A673 (cell line): ENCODE data around the gene PAN2. TPM values are rescaled to one million over a fixed set of nuclear protein-coding genes. Genes with fewer than 3 reads are reported as not detected.

Experiments used
- BruUV-seq: library from RNA; stranded (reverse); fragments of 400-500 nt; replicated peaks from 2 replicates; lab custom pipeline; 2021; lab: Mats Ljungman, UMichigan
- CTCF ChIA-PET: fragments of 300-600 bp; sonication (Branson Sonifier 250); formaldehyde crosslinking; loops from one replicate; lab custom pipeline; 2022; ENCODE audit warnings: antibody characterized with exemption; lab: Charles Lee
- POLR2A ChIA-PET: fragments of 300-600 bp; sonication (Branson Sonifier 250); formaldehyde crosslinking; loops from one replicate; lab custom pipeline; 2022; ENCODE audit warnings: antibody characterized with exemption; ENCODE audit not compliant: low non-redundant PET; lab: Charles Lee
- DNase-seq: peaks from one replicate; pipeline ENCODE4 v3.0.0-alpha.2; 2015; ENCODE audit warnings: low spot score
- H3K27ac ChIP-seq: fragments of 200-600 bp; sonication (generic); 2 replicates; pipeline ENCODE4 v1.5.1; 2016; ENCODE audit warnings: mixed run types, low read depth, mild to moderate bottlenecking, mixed read lengths, antibody characterized with exemption, low read length; ENCODE audit not compliant: poor library complexity, severe bottlenecking
- H3K27me3 ChIP-seq: fragments of 200-600 bp; sonication (generic); replicated peaks from 2 replicates; pipeline ENCODE4 v1.6.1; 2017; ENCODE audit warnings: mixed run types, low read depth, mild to moderate bottlenecking, mixed read lengths, antibody characterized with exemption, low read length; ENCODE audit not compliant: insufficient read depth, poor library complexity
- H3K36me3 ChIP-seq: fragments of 200-600 bp; sonication (generic); 2 replicates; pipeline ENCODE4 v1.6.1; 2016; ENCODE audit warnings: mixed run types, mild to moderate bottlenecking, mixed read lengths, antibody characterized with exemption, low read length; ENCODE audit not compliant: insufficient read depth, poor library complexity, severe bottlenecking
- H3K4me1 ChIP-seq: fragments of 200-600 bp; sonication (generic); 2 replicates; pipeline ENCODE4 v1.6.1; 2017; ENCODE audit warnings: mixed run types, mild to moderate bottlenecking, mixed read lengths, antibody characterized with exemption, low read length; ENCODE audit not compliant: insufficient read depth, poor library complexity, severe bottlenecking
- H3K4me3 ChIP-seq: fragments of 200-600 bp; sonication (generic); 2 replicates; pipeline ENCODE4 v1.5.1; 2016; ENCODE audit warnings: low read depth, mixed run types, mild to moderate bottlenecking, mixed read lengths, low read length; ENCODE audit not compliant: poor library complexity, severe bottlenecking
- H3K9me3 ChIP-seq: fragments of 200-600 bp; sonication (generic); 2 replicates; pipeline ENCODE4 v1.6.1; 2016; ENCODE audit warnings: mixed run types, low read depth, mild to moderate bottlenecking, mixed read lengths, antibody characterized with exemption, low read length; ENCODE audit not compliant: poor library complexity, severe bottlenecking
- EZH2 ChIP-seq: fragments of 200-600 bp; sonication (generic); IDR thresholded peaks from 2 replicates; pipeline ENCODE4 v1.6.1; 2017; ENCODE audit warnings: borderline replicate concordance, low read depth, mild to moderate bottlenecking, mixed read lengths, antibody characterized with exemption, low read length; ENCODE audit not compliant: poor library complexity, severe bottlenecking
- intact Hi-C: fragments of 100-400 bp; cut with micrococcal nuclease; formaldehyde crosslinking; loops from one replicate; pipeline ENCODE4 v1.10.0; 2022; ENCODE audit not compliant: unreplicated experiment
- total RNA-seq: library from RNA; stranded (reverse); gene quantifications from 2 replicates; pipeline ENCODE4 v1.2.3, GENCODE V29; 2021
- TF ChIP-seq, protein P1 (sequence below): fragments of 300-800, 200-600 bp; sonication (generic); conservative IDR thresholded peaks from 2 replicates; pipeline ENCODE4 v1.5.1; 2017; ENCODE audit warnings: low read depth, mild to moderate bottlenecking, antibody characterized with exemption, low read length, moderate library complexity, mixed read lengths

Gene PAN2
- total RNA-seq, 1 experiment from 2014 or later: 46.3 TPM

DNA sequence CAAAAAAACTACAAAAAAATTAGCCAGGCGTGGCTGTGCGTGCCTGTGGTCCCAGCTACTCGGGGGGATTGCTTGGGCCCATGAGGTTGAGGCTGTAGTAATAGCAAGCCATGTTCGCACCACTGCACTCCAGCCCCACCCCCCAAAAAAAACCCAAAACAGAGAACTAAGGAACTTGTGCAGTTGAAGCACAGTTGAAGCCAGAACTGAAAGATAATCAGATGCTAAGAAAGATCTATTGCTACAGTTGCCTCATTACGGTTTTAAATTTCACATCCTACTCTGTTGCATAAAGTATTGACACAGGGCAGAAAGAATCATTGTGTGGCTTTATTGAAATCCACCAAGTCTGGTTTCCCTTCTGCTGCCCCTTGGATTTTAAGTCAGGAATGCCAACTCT, 37.5 kb downstream of the PAN2 start:
- Histone ChIP-seq H3K4me1 (peaks cover 28% of the 10 kb centered on the region), H3K27ac (peak overlapping the region; percentile 3), H3K4me3 (no peak overlapping the region), H3K27me3 (no peaks in the 10 kb centered on the region), H3K9me3 (no peaks in the 10 kb centered on the region), H3K36me3 (peaks cover 14% of the 10 kb centered on the region)
- ChIA-PET POLR2A (no interaction called here), CTCF (no interaction called here)
- no TSS peak for BruUV-seq
- intact Hi-C loops: no loop called here
- DNase-seq: no peak
- TF ChIP-seq EZH2: no peak
- TF ChIP-seq, protein P1, sequence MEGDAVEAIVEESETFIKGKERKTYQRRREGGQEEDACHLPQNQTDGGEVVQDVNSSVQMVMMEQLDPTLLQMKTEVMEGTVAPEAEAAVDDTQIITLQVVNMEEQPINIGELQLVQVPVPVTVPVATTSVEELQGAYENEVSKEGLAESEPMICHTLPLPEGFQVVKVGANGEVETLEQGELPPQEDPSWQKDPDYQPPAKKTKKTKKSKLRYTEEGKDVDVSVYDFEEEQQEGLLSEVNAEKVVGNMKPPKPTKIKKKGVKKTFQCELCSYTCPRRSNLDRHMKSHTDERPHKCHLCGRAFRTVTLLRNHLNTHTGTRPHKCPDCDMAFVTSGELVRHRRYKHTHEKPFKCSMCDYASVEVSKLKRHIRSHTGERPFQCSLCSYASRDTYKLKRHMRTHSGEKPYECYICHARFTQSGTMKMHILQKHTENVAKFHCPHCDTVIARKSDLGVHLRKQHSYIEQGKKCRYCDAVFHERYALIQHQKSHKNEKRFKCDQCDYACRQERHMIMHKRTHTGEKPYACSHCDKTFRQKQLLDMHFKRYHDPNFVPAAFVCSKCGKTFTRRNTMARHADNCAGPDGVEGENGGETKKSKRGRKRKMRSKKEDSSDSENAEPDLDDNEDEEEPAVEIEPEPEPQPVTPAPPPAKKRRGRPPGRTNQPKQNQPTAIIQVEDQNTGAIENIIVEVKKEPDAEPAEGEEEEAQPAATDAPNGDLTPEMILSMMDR: no peak

DNA sequence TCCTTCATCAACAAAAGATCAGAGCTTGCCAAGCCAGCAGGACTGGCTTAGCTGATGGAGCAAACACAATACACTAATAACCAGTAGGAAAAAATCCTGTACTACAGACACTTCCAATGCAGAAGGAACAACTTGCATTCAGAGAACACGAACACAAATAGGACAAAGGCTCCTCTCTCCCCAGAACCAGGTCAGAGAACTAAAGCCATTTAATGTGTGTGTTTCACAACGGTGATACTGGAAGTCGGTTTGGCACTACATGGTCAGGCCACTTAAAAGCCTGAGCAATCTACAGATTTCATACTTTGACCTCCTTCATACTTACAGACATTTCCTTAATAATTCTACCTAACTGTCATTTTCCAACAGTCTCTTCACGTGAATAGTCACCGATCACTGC, 40.0 kb downstream of the PAN2 start:
- CTCF ChIA-PET: no interaction called here
- Histone ChIP-seq H3K36me3 (peaks cover 26% of the 10 kb centered on the region), H3K4me1 (peaks cover 16% of the 10 kb centered on the region), H3K9me3 (no peaks in the 10 kb centered on the region), H3K27ac (no peak overlapping the region), H3K27me3 (no peaks in the 10 kb centered on the region), H3K4me3 (no peak overlapping the region)
- no peak for DNase-seq
- no peak for TF ChIP-seq EZH2
- TF ChIP-seq, protein P1: no peak
- no TSS peak for BruUV-seq
- POLR2A ChIA-PET: no interaction called here
- intact Hi-C loops: no loop called here

DNA sequence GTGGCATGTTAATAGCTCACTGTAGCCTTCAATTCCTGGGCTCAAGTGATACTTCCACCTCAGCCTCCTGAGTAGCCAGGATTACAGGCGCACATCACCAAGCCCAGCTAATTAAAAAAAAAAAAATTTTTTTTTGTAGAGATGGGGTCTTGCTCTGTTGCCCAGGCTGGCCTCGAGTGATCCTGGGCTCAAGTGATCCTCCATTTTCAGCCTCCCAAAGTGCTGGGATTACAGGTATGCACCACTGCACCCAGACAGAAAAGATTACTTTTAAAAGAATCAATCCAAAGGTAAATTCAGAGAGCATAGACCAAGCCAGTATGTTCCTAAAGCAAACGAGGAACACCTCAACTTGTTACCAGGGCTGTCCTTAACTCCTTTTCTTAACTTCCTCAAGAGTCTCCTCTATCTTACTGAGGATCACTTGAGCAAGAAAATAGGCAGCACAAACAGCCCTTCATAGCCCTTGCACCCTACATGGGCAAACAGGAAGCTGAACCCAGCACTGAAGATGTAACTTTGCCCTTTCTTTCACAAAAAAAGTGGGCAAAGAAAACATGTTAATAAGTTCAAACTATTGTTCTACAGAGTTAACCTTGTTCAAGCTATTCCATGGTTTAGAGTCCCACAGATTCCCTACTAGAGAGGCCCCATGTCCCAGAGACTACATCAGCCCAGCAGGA, 45.0 kb downstream of the PAN2 start:
- Histone ChIP-seq H3K4me3 (no peak overlapping the region), H3K9me3 (no peaks in the 10 kb centered on the region), H3K4me1 (no peaks in the 10 kb centered on the region), H3K27me3 (no peaks in the 10 kb centered on the region), H3K36me3 (peaks cover 31% of the 10 kb centered on the region), H3K27ac (no peak overlapping the region)
- ChIA-PET POLR2A (no interaction called here), CTCF (no interaction called here)
- TF ChIP-seq EZH2: no peak
- TF ChIP-seq, protein P1: no peak
- BruUV-seq: no TSS peak
- no peak for DNase-seq
- intact Hi-C loops: no loop called here
